CD4-positive, alpha-beta T cell (primary cell): ENCODE results near the gene PRG2. TPM values are rescaled to one million over a fixed set of nuclear protein-coding genes. Genes with fewer than 3 reads are reported as not detected.

Experiments used
- ATAC-seq: fragments of 200-7000 bp; cut with Tn5 transposase; one replicate; pipeline ENCODE4 v1.10.0; 2022; ENCODE audit warnings: mild to moderate bottlenecking; ENCODE audit not compliant: poor library complexity
- CTCF ChIA-PET: fragments of 350-600 bp; sonication (Branson Sonifier 250); formaldehyde crosslinking; loops from one replicate; lab custom pipeline; 2021; ENCODE audit warnings: antibody characterized with exemption, inconsistent platforms; lab: Charles Lee
- POLR2A ChIA-PET: fragments of 350-600 bp; sonication (Branson Sonifier 250); formaldehyde crosslinking; loops from one replicate; lab custom pipeline; 2021; ENCODE audit warnings: antibody characterized with exemption, inconsistent platforms; lab: Charles Lee
- DNase-seq, 14 experiments: peaks; one replicate each; pipeline ENCODE4 v3.0.0-alpha.2; 2013 to 2020; ENCODE audit warnings: mixed read lengths in 2 of 14
- H3K27ac ChIP-seq, 2 donors: one replicate each; pipeline versions ENCODE4 v1.5.1 to v1.7.0; 2013; ENCODE audit warnings: low read length in 2 of 2, low read depth in 1 of 2, mild to moderate bottlenecking in 1 of 2
- H3K27me3 ChIP-seq, 2 experiments: 1 replicate in 1 of 2; 2 replicates in 1 of 2; pipeline versions ENCODE4 v1.6.1 to v1.7.0; 2013; ENCODE audit warnings: low read length in 2 of 2, control low read depth in 1 of 2, mild to moderate bottlenecking in 1 of 2, moderate library complexity in 1 of 2; ENCODE audit not compliant: insufficient read depth in 2 of 2, control insufficient read depth in 1 of 2
- H3K36me3 ChIP-seq: one replicate; pipeline ENCODE4 v1.6.1; 2013; ENCODE audit warnings: low read length, control low read depth; ENCODE audit not compliant: insufficient read depth
- H3K4me1 ChIP-seq: one replicate; pipeline ENCODE4 v1.6.1; 2013; ENCODE audit warnings: low read length, control low read depth; ENCODE audit not compliant: insufficient read depth
- H3K4me3 ChIP-seq: one replicate; pipeline ENCODE4 v1.5.1; 2013; ENCODE audit warnings: mild to moderate bottlenecking, low read length, moderate library complexity
- H3K9me3 ChIP-seq, 2 experiments: 1 replicate in 1 of 2; 2 replicates in 1 of 2; pipeline versions ENCODE4 v1.6.1 to v1.7.0; 2013; ENCODE audit warnings: low read length in 2 of 2, mild to moderate bottlenecking in 2 of 2, control low read depth in 1 of 2, moderate library complexity in 1 of 2; ENCODE audit not compliant: control insufficient read depth in 1 of 2, insufficient read depth in 1 of 2
- H3K27ac Mint-ChIP-seq: one replicate; pipeline ENCODE4 v1.8.0; 2020; ENCODE audit warnings: mixed read lengths
- H3K27me3 Mint-ChIP-seq: one replicate; pipeline ENCODE4 v1.8.0; 2021; ENCODE audit warnings: mixed read lengths
- H3K36me3 Mint-ChIP-seq: one replicate; pipeline ENCODE4 v1.8.0; 2021; ENCODE audit warnings: low read depth, mixed read lengths
- H3K4me1 Mint-ChIP-seq: one replicate; pipeline ENCODE4 v1.8.0; 2021; ENCODE audit warnings: low read depth, mixed read lengths
- H3K4me3 Mint-ChIP-seq: one replicate; pipeline ENCODE4 v1.8.0; 2020; ENCODE audit warnings: mild to moderate bottlenecking, mixed read lengths
- H3K9me3 Mint-ChIP-seq: one replicate; pipeline ENCODE4 v1.8.0; 2020; ENCODE audit warnings: mixed read lengths
- CTCF ChIP-seq: fragments of 200-600 bp; IDR thresholded peaks from one replicate; pipeline ENCODE4 v1.8.0; 2022; ENCODE audit warnings: antibody characterized with exemption, mild to moderate bottlenecking
- intact Hi-C, 2 experiments: fragments of 100-400 bp; cut with DNase I in 1 of 2; cut with micrococcal nuclease in 1 of 2; formaldehyde crosslinking; loops; one replicate each; pipeline versions ENCODE4 v1.15.1 to v1.9.0; 2023 to 2025; cut with DNase I, micrococcal nuclease
- total RNA-seq, 174 experiments: library from RNA in 2 of 174; stranded (reverse) in 2 of 174; gene quantifications; one replicate each; pipeline ENCODE4 v1.2.3 and lab custom pipeline; 2021 to 2026

The PRG2 gene
- total RNA-seq, 2 experiments from 2014 or later, result 0.53 to 1.1 TPM

DNA sequence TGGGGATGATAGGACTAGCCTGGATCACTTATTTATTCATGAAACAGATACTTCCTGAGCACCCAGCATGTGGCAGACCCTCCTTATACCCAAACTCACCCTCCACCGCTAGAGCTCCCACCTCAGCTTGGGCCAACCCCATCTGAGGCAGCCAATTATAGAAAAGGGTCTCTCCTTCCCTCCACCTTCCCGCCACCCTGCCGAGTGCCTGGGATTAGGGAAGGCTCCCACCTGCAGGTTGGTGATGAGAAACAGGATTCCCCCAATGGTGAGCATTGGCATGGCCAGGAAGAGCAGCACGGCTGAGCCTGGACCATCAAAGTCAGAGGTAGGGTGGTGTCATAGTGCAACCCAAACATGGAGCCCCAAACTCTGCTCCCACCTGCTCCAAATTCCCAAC is 30.6 kb upstream of the PRG2 start:
- H3K27me3 Mint-ChIP-seq, result no peaks in the 10 kb centered on the region
- ChIA-PET CTCF (no interaction called here), POLR2A (no interaction called here)
- TF ChIP-seq CTCF, result no peak
- ATAC-seq, result no peak
- peaks cover 25% of the 10 kb centered on the region for H3K4me1 ChIP-seq
- H3K4me3 Mint-ChIP-seq, result no peak overlapping the region
- intact Hi-C loops, result loop anchor here in 1 of 2 experiments (5.0 kb wide), 1 partner anchor 84 kb away; the partner anchor contains the start of genes P2RX3 and SSRP1
- H3K9me3 Mint-ChIP-seq, result no peaks in the 10 kb centered on the region
- DNase-seq, result no peak
- H3K27me3 ChIP-seq, result no peaks in the 10 kb centered on the region
- H3K9me3 ChIP-seq, result no peaks in the 10 kb centered on the region
- H3K4me3 ChIP-seq, result no peak overlapping the region
- H3K27ac ChIP-seq, result no peak overlapping the region
- H3K4me1 Mint-ChIP-seq, result peaks cover 38% of the 10 kb centered on the region
- peaks cover 77% of the 10 kb centered on the region for H3K36me3 Mint-ChIP-seq
- H3K36me3 ChIP-seq, result peaks cover 38% of the 10 kb centered on the region
- no peak overlapping the region for H3K27ac Mint-ChIP-seq

GRCh38 chr11:57419146-57419545 is 28.7 kb upstream of the PRG2 start:
- H3K9me3 Mint-ChIP-seq, result no peaks in the 10 kb centered on the region
- ATAC-seq, result no peak

GRCh38 chr11:57418131-57418530 is 27.7 kb upstream of the PRG2 start:
- intact Hi-C loops, result no loop called here
- Histone ChIP-seq H3K4me3 (no peak overlapping the region), H3K9me3 (no peaks in the 10 kb centered on the region), H3K36me3 (peaks cover 66% of the 10 kb centered on the region), H3K27me3 (no peaks in the 10 kb centered on the region), H3K27ac (no peak overlapping the region), H3K4me1 (no peaks in the 10 kb centered on the region)
- H3K4me1 Mint-ChIP-seq, result peaks cover 11% of the 10 kb centered on the region
- no peak overlapping the region for H3K27ac Mint-ChIP-seq
- H3K9me3 Mint-ChIP-seq, result no peaks in the 10 kb centered on the region
- CTCF ChIA-PET, result interaction anchor here (0.5 kb wide), 1 partner anchor 178 kb away, joined by 3 read pairs; no protein-coding TSS in a partner anchor
- DNase-seq (no peak), ATAC-seq (no peak)
- TF ChIP-seq CTCF, result no peak
- peaks cover 92% of the 10 kb centered on the region for H3K36me3 Mint-ChIP-seq
- H3K4me3 Mint-ChIP-seq, result no peak overlapping the region
- no peaks in the 10 kb centered on the region for H3K27me3 Mint-ChIP-seq
- POLR2A ChIA-PET, result interaction anchor here (0.6 kb wide), 1 partner anchor 1273 kb away, joined by 3 read pairs; no protein-coding TSS in a partner anchor

More at GRCh38 chr11:57419146-57419545, 28.7 kb upstream of the PRG2 start:
- Mint-ChIP-seq H3K4me3 (no peak overlapping the region), H3K36me3 (peaks cover 87% of the 10 kb centered on the region), H3K4me1 (peaks cover 19% of the 10 kb centered on the region), H3K27ac (no peak overlapping the region), H3K27me3 (no peaks in the 10 kb centered on the region)
- H3K9me3 ChIP-seq, result no peaks in the 10 kb centered on the region
- no peaks in the 10 kb centered on the region for H3K27me3 ChIP-seq
- CTCF ChIA-PET, result no interaction called here
- H3K4me1 ChIP-seq, result peaks cover 6% of the 10 kb centered on the region
- H3K4me3 ChIP-seq, result no peak overlapping the region
- POLR2A ChIA-PET, result no interaction called here
- DNase-seq, result no peak
- H3K27ac ChIP-seq, result no peak overlapping the region
- H3K36me3 ChIP-seq, result peaks cover 57% of the 10 kb centered on the region
- TF ChIP-seq CTCF, result no peak
- intact Hi-C loops, result no loop called here
